Measurements from ENCODE around the gene FKBP14. TPM values are rescaled to one million over a fixed set of nuclear protein-coding genes. Genes with fewer than 3 reads are reported as not detected.

FKBP14 gene
- polyA plus RNA-seq, 10 donors: 18.7 to 40.1 (median 32.4) TPM

- peak in 2 of 3 donors; percentile 43 to 72 for DNase-seq
These were observed 11.9 kb upstream of the FKBP14 start for GRCh38 chr7:30038196-30038980.

- DNase-seq: no peak
These were observed 9.7 kb upstream of the FKBP14 start for GRCh38 chr7:30036220-30036619.

GRCh38 chr7:30034501-30034900 lies 8.0 kb upstream of the FKBP14 start:
- no peak for DNase-seq

- peak in 1 of 3 donors; percentile 25 for DNase-seq
These were observed 6.0 kb upstream of the FKBP14 start for GRCh38 chr7:30032310-30033125.

- DNase-seq: no peak
These were observed 3.2 kb upstream of the FKBP14 start for GRCh38 chr7:30029696-30030095.

- DNase-seq: peak; percentile 29 to 79 (median 58)
These were observed 2.5 kb upstream of the FKBP14 start for GRCh38 chr7:30028749-30029635.

- peak; percentile 90 to 96 (median 94) for DNase-seq
These were observed 1.8 kb upstream of the FKBP14 start, which contains the start of gene PLEKHA8 for GRCh38 chr7:30028216-30028748. Gene PLEKHA8 (plus strand): TSS chr7:30028412. CDS start chr7:30028763, 351 bp downstream.

GRCh38 chr7:30027740-30028215 lies 1.3 kb upstream of the FKBP14 start:
- peak in 1 of 3 donors; percentile 15 for DNase-seq

- peak in 1 of 3 donors; percentile 44 for DNase-seq
These were observed 559 bp upstream of the FKBP14 start for GRCh38 chr7:30027065-30027456.

GRCh38 chr7:30023524-30023923 lies 3.0 kb downstream of the FKBP14 start:
- DNase-seq: no peak

- DNase-seq: no peak
These were observed 3.5 kb downstream of the FKBP14 start for GRCh38 chr7:30022991-30023390.

- no peak for DNase-seq
These were observed 6.0 kb downstream of the FKBP14 start for GRCh38 chr7:30020535-30020934.

GRCh38 chr7:30019960-30020359 lies 6.5 kb downstream of the FKBP14 start:
- no peak for DNase-seq

- DNase-seq: no peak
These were observed 7.1 kb downstream of the FKBP14 start for GRCh38 chr7:30019387-30019786.

GRCh38 chr7:30018451-30018850 lies 8.1 kb downstream of the FKBP14 start:
- DNase-seq: no peak

- DNase-seq: no peak
These were observed 13.7 kb downstream of the FKBP14 start for GRCh38 chr7:30012757-30013156.

GRCh38 chr7:30010021-30010420 lies 16.5 kb downstream of the FKBP14 start:
- no peak for DNase-seq

GRCh38 chr7:30005464-30005863 lies 21.0 kb downstream of the FKBP14 start:
- DNase-seq: no peak

GRCh38 chr7:30003098-30003497 lies 23.4 kb downstream of the FKBP14 start:
- DNase-seq: no peak

GRCh38 chr7:30001998-30002397 lies 24.5 kb downstream of the FKBP14 start:
- DNase-seq: no peak

- DNase-seq: no peak
These were observed 28.0 kb downstream of the FKBP14 start for GRCh38 chr7:29998489-29998888.

Measured in muscle of back (tissue), 11 donors.